CD4-positive, alpha-beta T cell (primary cell): ENCODE results near the gene ZSCAN5C. TPM values are rescaled to one million over a fixed set of nuclear protein-coding genes. Genes with fewer than 3 reads are reported as not detected.
"Not testable (repeated sequence)": the region's sequence is repeated elsewhere in the genome, so short reads cannot be mapped to it uniquely, and the experiment has no call there.

Experiments used
- ATAC-seq: fragments of 200-7000 bp; cut with Tn5 transposase; one replicate; pipeline ENCODE4 v1.10.0; 2022; ENCODE audit warnings: mild to moderate bottlenecking; ENCODE audit not compliant: poor library complexity
- CTCF ChIA-PET: fragments of 350-600 bp; sonication (Branson Sonifier 250); formaldehyde crosslinking; loops from one replicate; lab custom pipeline; 2021; ENCODE audit warnings: antibody characterized with exemption, inconsistent platforms; lab: Charles Lee
- POLR2A ChIA-PET: fragments of 350-600 bp; sonication (Branson Sonifier 250); formaldehyde crosslinking; loops from one replicate; lab custom pipeline; 2021; ENCODE audit warnings: antibody characterized with exemption, inconsistent platforms; lab: Charles Lee
- DNase-seq, 14 experiments: peaks; one replicate each; pipeline ENCODE4 v3.0.0-alpha.2; 2013 to 2020; ENCODE audit warnings: mixed read lengths in 2 of 14
- H3K27ac ChIP-seq, 2 donors: one replicate each; pipeline versions ENCODE4 v1.5.1 to v1.7.0; 2013; ENCODE audit warnings: low read length in 2 of 2, low read depth in 1 of 2, mild to moderate bottlenecking in 1 of 2
- H3K27me3 ChIP-seq, 2 experiments: 1 replicate in 1 of 2; 2 replicates in 1 of 2; pipeline versions ENCODE4 v1.6.1 to v1.7.0; 2013; ENCODE audit warnings: low read length in 2 of 2, control low read depth in 1 of 2, mild to moderate bottlenecking in 1 of 2, moderate library complexity in 1 of 2; ENCODE audit not compliant: insufficient read depth in 2 of 2, control insufficient read depth in 1 of 2
- H3K36me3 ChIP-seq: one replicate; pipeline ENCODE4 v1.6.1; 2013; ENCODE audit warnings: low read length, control low read depth; ENCODE audit not compliant: insufficient read depth
- H3K4me1 ChIP-seq: one replicate; pipeline ENCODE4 v1.6.1; 2013; ENCODE audit warnings: low read length, control low read depth; ENCODE audit not compliant: insufficient read depth
- H3K4me3 ChIP-seq: one replicate; pipeline ENCODE4 v1.5.1; 2013; ENCODE audit warnings: mild to moderate bottlenecking, low read length, moderate library complexity
- H3K9me3 ChIP-seq, 2 experiments: 1 replicate in 1 of 2; 2 replicates in 1 of 2; pipeline versions ENCODE4 v1.6.1 to v1.7.0; 2013; ENCODE audit warnings: low read length in 2 of 2, mild to moderate bottlenecking in 2 of 2, control low read depth in 1 of 2, moderate library complexity in 1 of 2; ENCODE audit not compliant: control insufficient read depth in 1 of 2, insufficient read depth in 1 of 2
- H3K27ac Mint-ChIP-seq: one replicate; pipeline ENCODE4 v1.8.0; 2020; ENCODE audit warnings: mixed read lengths
- H3K27me3 Mint-ChIP-seq: one replicate; pipeline ENCODE4 v1.8.0; 2021; ENCODE audit warnings: mixed read lengths
- H3K36me3 Mint-ChIP-seq: one replicate; pipeline ENCODE4 v1.8.0; 2021; ENCODE audit warnings: low read depth, mixed read lengths
- H3K4me1 Mint-ChIP-seq: one replicate; pipeline ENCODE4 v1.8.0; 2021; ENCODE audit warnings: low read depth, mixed read lengths
- H3K4me3 Mint-ChIP-seq: one replicate; pipeline ENCODE4 v1.8.0; 2020; ENCODE audit warnings: mild to moderate bottlenecking, mixed read lengths
- H3K9me3 Mint-ChIP-seq: one replicate; pipeline ENCODE4 v1.8.0; 2020; ENCODE audit warnings: mixed read lengths
- CTCF ChIP-seq: fragments of 200-600 bp; IDR thresholded peaks from one replicate; pipeline ENCODE4 v1.8.0; 2022; ENCODE audit warnings: antibody characterized with exemption, mild to moderate bottlenecking
- intact Hi-C, 2 experiments: fragments of 100-400 bp; cut with DNase I in 1 of 2; cut with micrococcal nuclease in 1 of 2; formaldehyde crosslinking; loops; one replicate each; pipeline versions ENCODE4 v1.15.1 to v1.9.0; 2023 to 2025; cut with DNase I, micrococcal nuclease
- total RNA-seq, 174 experiments: library from RNA in 2 of 174; stranded (reverse) in 2 of 174; gene quantifications; one replicate each; pipeline ENCODE4 v1.2.3 and lab custom pipeline; 2021 to 2026

Gene ZSCAN5C
- total RNA-seq, 2 experiments from 2014 or later, result not detected

GRCh38 chr19:56199687-56200086 lies 2.4 kb upstream of the ZSCAN5C start:
- CTCF ChIA-PET, result no interaction called here
- no peak for TF ChIP-seq CTCF
- H3K4me3 Mint-ChIP-seq, result no peak overlapping the region
- no peak overlapping the region for H3K27ac Mint-ChIP-seq
- no peak overlapping the region for H3K4me3 ChIP-seq
- no peaks in the 10 kb centered on the region for H3K4me1 Mint-ChIP-seq
- no peaks in the 10 kb centered on the region for H3K27me3 ChIP-seq
- no peak overlapping the region for H3K27ac ChIP-seq
- no peaks in the 10 kb centered on the region for H3K36me3 ChIP-seq
- DNase-seq, result no peak
- ATAC-seq, result no peak
- H3K9me3 ChIP-seq, result no peaks in the 10 kb centered on the region
- no peaks in the 10 kb centered on the region for H3K9me3 Mint-ChIP-seq
- H3K27me3 Mint-ChIP-seq, result no peaks in the 10 kb centered on the region
- H3K4me1 ChIP-seq, result no peaks in the 10 kb centered on the region
- POLR2A ChIA-PET, result no interaction called here
- intact Hi-C loops, result no loop called here
- no peaks in the 10 kb centered on the region for H3K36me3 Mint-ChIP-seq

- H3K27me3 ChIP-seq, H3K27ac ChIP-seq, DNase-seq, H3K4me1 ChIP-seq, H3K9me3 ChIP-seq, H3K4me3 ChIP-seq, H3K4me1 Mint-ChIP-seq, CTCF ChIA-PET, H3K36me3 ChIP-seq, intact Hi-C loops, ATAC-seq, H3K4me3 Mint-ChIP-seq, H3K27ac Mint-ChIP-seq, H3K36me3 Mint-ChIP-seq, POLR2A ChIA-PET, H3K9me3 Mint-ChIP-seq: not testable (repeated sequence)
- peaks cover 13% of the 10 kb centered on the region for H3K27me3 Mint-ChIP-seq
Observed at GRCh38 chr19:56207581-56207980, 5.5 kb downstream of the ZSCAN5C start.

GRCh38 chr19:56209091-56209490 lies 7.0 kb downstream of the ZSCAN5C start:
- no peak overlapping the region for H3K4me3 Mint-ChIP-seq
- Histone ChIP-seq H3K27me3 (no peaks in the 10 kb centered on the region), H3K36me3 (no peaks in the 10 kb centered on the region), H3K4me1 (no peaks in the 10 kb centered on the region), H3K9me3 (no peaks in the 10 kb centered on the region), H3K27ac (no peak overlapping the region), H3K4me3 (no peak overlapping the region)
- H3K27ac Mint-ChIP-seq, result no peak overlapping the region
- no peaks in the 10 kb centered on the region for H3K9me3 Mint-ChIP-seq
- no peak for DNase-seq
- peaks cover 19% of the 10 kb centered on the region for H3K27me3 Mint-ChIP-seq
- intact Hi-C loops, result no loop called here
- ChIA-PET POLR2A (no interaction called here), CTCF (no interaction called here)
- no peak for TF ChIP-seq CTCF
- no peaks in the 10 kb centered on the region for H3K4me1 Mint-ChIP-seq
- no peaks in the 10 kb centered on the region for H3K36me3 Mint-ChIP-seq
- ATAC-seq, result no peak

- H3K4me1 Mint-ChIP-seq, ATAC-seq, intact Hi-C loops, H3K4me3 ChIP-seq, POLR2A ChIA-PET, H3K36me3 Mint-ChIP-seq, H3K27ac ChIP-seq, H3K36me3 ChIP-seq, H3K27ac Mint-ChIP-seq, H3K4me1 ChIP-seq, H3K9me3 ChIP-seq, DNase-seq, H3K9me3 Mint-ChIP-seq, H3K27me3 ChIP-seq, H3K4me3 Mint-ChIP-seq: not testable (repeated sequence)
- peaks cover 29% of the 10 kb centered on the region for H3K27me3 Mint-ChIP-seq
- CTCF ChIA-PET, result interaction anchor here (0.6 kb wide), 1 partner anchor 31 kb away, joined by 3 read pairs; no protein-coding TSS in a partner anchor
Observed at GRCh38 chr19:56210036-56210435, 8.0 kb downstream of the ZSCAN5C start.
